Muscle layer of colon (tissue), 2 donors: Measurements from ENCODE around the gene ST6GALNAC3.

Experiments
- H3K27ac ChIP-seq: one replicate; pipeline ENCODE4 v1.7.0; 2013; ENCODE audit warnings: low read depth, mild to moderate bottlenecking, low read length, moderate library complexity
- H3K27me3 ChIP-seq, 2 donors: one replicate each; pipeline ENCODE4 v1.7.0; 2013; ENCODE audit warnings: low read length in 2 of 2, mild to moderate bottlenecking in 2 of 2; ENCODE audit not compliant: insufficient read depth in 2 of 2, control insufficient read depth in 1 of 2
- H3K36me3 ChIP-seq: one replicate; pipeline ENCODE4 v1.7.0; 2013; ENCODE audit warnings: mild to moderate bottlenecking, low read length; ENCODE audit not compliant: insufficient read depth
- H3K4me1 ChIP-seq: one replicate; pipeline ENCODE4 v1.7.0; 2013; ENCODE audit warnings: mild to moderate bottlenecking, low read length; ENCODE audit not compliant: insufficient read depth
- H3K4me3 ChIP-seq, 2 donors: one replicate each; pipeline ENCODE4 v1.7.0; 2013; ENCODE audit warnings: low read length in 2 of 2, low read depth in 1 of 2, mild to moderate bottlenecking in 1 of 2, moderate library complexity in 1 of 2
- H3K9ac ChIP-seq: one replicate; pipeline ENCODE4 v1.7.0; 2013; ENCODE audit warnings: low read length
- H3K9me3 ChIP-seq: one replicate; pipeline ENCODE4 v1.7.0; 2013; ENCODE audit warnings: mild to moderate bottlenecking, low read length
- donor health status: abdominal sarcoma.
- donor health status: Adenocarcinoma of cecum.

ST6GALNAC3 gene

GRCh38 chr1:76292418-76293184, 218.1 kb downstream of the ST6GALNAC3 start:
- no peaks in the 10 kb centered on the region for H3K36me3 ChIP-seq
- H3K9me3 ChIP-seq, result no peaks in the 10 kb centered on the region
- H3K9ac ChIP-seq, result no peak overlapping the region
- no peaks in the 10 kb centered on the region for H3K4me1 ChIP-seq
- H3K4me3 ChIP-seq, result no peak overlapping the region
- H3K27me3 ChIP-seq, result no peaks in the 10 kb centered on the region
- no peak overlapping the region for H3K27ac ChIP-seq

- H3K4me3 ChIP-seq, result no peak overlapping the region
- H3K9ac ChIP-seq, result no peak overlapping the region
- H3K4me1 ChIP-seq, result no peaks in the 10 kb centered on the region
Measured at GRCh38 chr1:76293831-76294230, 219.3 kb downstream of the ST6GALNAC3 start.

GRCh38 chr1:76294482-76295194, 220.1 kb downstream of the ST6GALNAC3 start:
- Histone ChIP-seq H3K27ac (no peak overlapping the region), H3K4me3 (no peak overlapping the region)

More at GRCh38 chr1:76293831-76294230, 219.3 kb downstream of the ST6GALNAC3 start:
- Histone ChIP-seq H3K27ac (no peak overlapping the region), H3K36me3 (no peaks in the 10 kb centered on the region), H3K9me3 (no peaks in the 10 kb centered on the region), H3K27me3 (no peaks in the 10 kb centered on the region)

GRCh38 chr1:76298399-76298798, 223.9 kb downstream of the ST6GALNAC3 start:
- Histone ChIP-seq H3K36me3 (no peaks in the 10 kb centered on the region), H3K27ac (no peak overlapping the region), H3K4me1 (no peaks in the 10 kb centered on the region), H3K9ac (no peak overlapping the region), H3K27me3 (no peaks in the 10 kb centered on the region), H3K4me3 (no peak overlapping the region), H3K9me3 (no peaks in the 10 kb centered on the region)

More at GRCh38 chr1:76294482-76295194, 220.1 kb downstream of the ST6GALNAC3 start:
- no peaks in the 10 kb centered on the region for H3K27me3 ChIP-seq
- H3K36me3 ChIP-seq, result no peaks in the 10 kb centered on the region
- no peak overlapping the region for H3K9ac ChIP-seq
- no peaks in the 10 kb centered on the region for H3K4me1 ChIP-seq
- no peaks in the 10 kb centered on the region for H3K9me3 ChIP-seq

GRCh38 chr1:76299036-76299435, 224.5 kb downstream of the ST6GALNAC3 start:
- Histone ChIP-seq H3K4me1 (no peaks in the 10 kb centered on the region), H3K27me3 (no peaks in the 10 kb centered on the region), H3K9me3 (no peaks in the 10 kb centered on the region), H3K36me3 (no peaks in the 10 kb centered on the region), H3K9ac (no peak overlapping the region), H3K4me3 (no peak overlapping the region), H3K27ac (no peak overlapping the region)

- Histone ChIP-seq H3K4me1 (no peaks in the 10 kb centered on the region), H3K27me3 (no peaks in the 10 kb centered on the region)
Measured at GRCh38 chr1:76300556-76300955, 226.0 kb downstream of the ST6GALNAC3 start.

GRCh38 chr1:76302711-76303339, 228.3 kb downstream of the ST6GALNAC3 start:
- Histone ChIP-seq H3K9me3 (no peaks in the 10 kb centered on the region), H3K27ac (no peak overlapping the region), H3K4me3 (no peak overlapping the region), H3K27me3 (no peaks in the 10 kb centered on the region), H3K4me1 (no peaks in the 10 kb centered on the region), H3K9ac (no peak overlapping the region), H3K36me3 (no peaks in the 10 kb centered on the region)

More at GRCh38 chr1:76300556-76300955, 226.0 kb downstream of the ST6GALNAC3 start:
- no peaks in the 10 kb centered on the region for H3K36me3 ChIP-seq
- H3K9ac ChIP-seq, result no peak overlapping the region
- no peak overlapping the region for H3K4me3 ChIP-seq
- H3K27ac ChIP-seq, result no peak overlapping the region
- no peaks in the 10 kb centered on the region for H3K9me3 ChIP-seq

- no peaks in the 10 kb centered on the region for H3K4me1 ChIP-seq
- H3K36me3 ChIP-seq, result no peaks in the 10 kb centered on the region
- no peak overlapping the region for H3K4me3 ChIP-seq
- no peaks in the 10 kb centered on the region for H3K27me3 ChIP-seq
- H3K27ac ChIP-seq, result no peak overlapping the region
- no peaks in the 10 kb centered on the region for H3K9me3 ChIP-seq
- no peak overlapping the region for H3K9ac ChIP-seq
Measured at GRCh38 chr1:76303340-76303717, 228.8 kb downstream of the ST6GALNAC3 start.

GRCh38 chr1:76313304-76313703, 238.8 kb downstream of the ST6GALNAC3 start:
- H3K36me3 ChIP-seq, result no peaks in the 10 kb centered on the region
- H3K9ac ChIP-seq, result no peak overlapping the region
- H3K27me3 ChIP-seq, result no peaks in the 10 kb centered on the region
- H3K4me3 ChIP-seq, result no peak overlapping the region
- no peaks in the 10 kb centered on the region for H3K9me3 ChIP-seq
- no peaks in the 10 kb centered on the region for H3K4me1 ChIP-seq
- H3K27ac ChIP-seq, result no peak overlapping the region

GRCh38 chr1:76314730-76315129, 240.2 kb downstream of the ST6GALNAC3 start:
- H3K36me3 ChIP-seq, result no peaks in the 10 kb centered on the region
- H3K27ac ChIP-seq, result no peak overlapping the region
- no peaks in the 10 kb centered on the region for H3K9me3 ChIP-seq
- H3K4me1 ChIP-seq, result no peaks in the 10 kb centered on the region
- H3K9ac ChIP-seq, result no peak overlapping the region
- H3K4me3 ChIP-seq, result no peak overlapping the region
- H3K27me3 ChIP-seq, result no peaks in the 10 kb centered on the region

GRCh38 chr1:76317299-76317900, 242.9 kb downstream of the ST6GALNAC3 start:
- no peaks in the 10 kb centered on the region for H3K9me3 ChIP-seq
- no peak overlapping the region for H3K9ac ChIP-seq
- H3K27me3 ChIP-seq, result no peaks in the 10 kb centered on the region
- no peaks in the 10 kb centered on the region for H3K36me3 ChIP-seq
- no peaks in the 10 kb centered on the region for H3K4me1 ChIP-seq
- no peak overlapping the region for H3K27ac ChIP-seq
- no peak overlapping the region for H3K4me3 ChIP-seq
